ENCODE data around the gene EHMT1. TPM values are rescaled to one million over a fixed set of nuclear protein-coding genes. Genes with fewer than 3 reads are reported as not detected.

EHMT1 gene
- total and polyA plus RNA-seq, 9 of the 15 experiments (the other 6 are each of a cell fraction or from before 2014, with no cell fraction given), result 2.2 to 76.0 (median 36.4) TPM

DNA sequence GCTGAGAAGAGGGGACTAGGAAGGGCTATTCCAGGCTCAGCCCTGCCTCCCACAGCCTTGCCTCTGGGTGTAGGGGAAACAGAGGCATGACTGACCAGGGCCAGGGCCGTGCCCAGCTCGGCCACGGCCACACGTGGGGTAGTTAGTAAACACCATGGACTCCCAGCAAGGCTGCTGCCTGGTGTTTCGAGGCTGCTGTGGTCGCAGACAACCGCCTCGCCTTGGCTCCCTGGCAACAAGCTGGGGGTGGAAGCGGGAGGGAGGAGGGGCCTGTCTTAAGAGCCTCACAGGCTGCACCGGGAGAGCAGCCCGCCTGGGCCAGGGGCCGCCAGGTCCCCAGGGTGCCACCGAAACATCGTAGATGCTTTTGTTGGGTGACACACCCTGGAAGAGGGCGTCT is 168.6 kb downstream of the EHMT1 start:
- Histone ChIP-seq H3K4me3 (no peak overlapping the region), H3K9me3 (replicated peaks; ENCODE audit: control insufficient read depth, insufficient read depth, low read depth, low read length) (no peaks in the 10 kb centered on the region), H3K4me1 (replicated peaks in 1 of 2; ENCODE audit: control insufficient read depth in 2 of 2, insufficient read depth in 2 of 2, low read length in 2 of 2) (no peaks in the 10 kb centered on the region), H3K27ac (ENCODE audit: extremely low read depth, low read depth, low read length) (no peak overlapping the region), H3K36me3 (ENCODE audit: control insufficient read depth, insufficient read depth, low read length) (peaks cover 69% of the 10 kb centered on the region; the same call in 2 of the 3 replicates), H3K4me2 (ENCODE audit: insufficient read depth, low read length) (no peak overlapping the region), H4K20me1 (replicated peaks; ENCODE audit: control insufficient read depth, insufficient read depth, low read length) (no peaks in the 10 kb centered on the region), H3K9me1 (ENCODE audit: control insufficient read depth, insufficient read depth, low read length) (no peaks in the 10 kb centered on the region), H3K27me3 (ENCODE audit: control insufficient read depth in 2 of 2, insufficient read depth in 2 of 2, low read length in 2 of 2) (no peaks in the 10 kb centered on the region), H2AFZ (ENCODE audit: low read depth, low read length) (no peak overlapping the region), H3K79me2 (ENCODE audit: control insufficient read depth, insufficient read depth, low read length) (no peaks in the 10 kb centered on the region), H3K9ac (ENCODE audit: insufficient read depth in 1 of 2, low read depth in 2 of 2, low read length in 2 of 2) (no peak overlapping the region)
- ChIA-PET CTCF (ENCODE audit: low intra/inter-chr PET ratio) (no interaction called here), POLR2A (interaction anchor here (0.6 kb wide), 1 partner anchor 36 kb away, joined by 3 read pairs; no protein-coding TSS in a partner anchor)
- ATAC-seq, result no peak
- FAIRE-seq, result no peak
- TF ChIP-seq RBM22 (IDR thresholded peaks at IDR 0.05; ENCODE audit: low read depth, low read length, poor library complexity, severe bottlenecking), result peak; percentile 24
- TF ChIP-seq, protein P1, sequence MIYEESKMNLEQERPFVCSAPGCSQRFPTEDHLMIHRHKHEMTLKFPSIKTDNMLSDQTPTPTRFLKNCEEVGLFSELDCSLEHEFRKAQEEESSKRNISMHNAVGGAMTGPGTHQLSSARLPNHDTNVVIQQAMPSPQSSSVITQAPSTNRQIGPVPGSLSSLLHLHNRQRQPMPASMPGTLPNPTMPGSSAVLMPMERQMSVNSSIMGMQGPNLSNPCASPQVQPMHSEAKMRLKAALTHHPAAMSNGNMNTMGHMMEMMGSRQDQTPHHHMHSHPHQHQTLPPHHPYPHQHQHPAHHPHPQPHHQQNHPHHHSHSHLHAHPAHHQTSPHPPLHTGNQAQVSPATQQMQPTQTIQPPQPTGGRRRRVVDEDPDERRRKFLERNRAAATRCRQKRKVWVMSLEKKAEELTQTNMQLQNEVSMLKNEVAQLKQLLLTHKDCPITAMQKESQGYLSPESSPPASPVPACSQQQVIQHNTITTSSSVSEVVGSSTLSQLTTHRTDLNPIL (CRISPR knock-in tag; IDR thresholded peaks at IDR 0.05), result no peak
- no peak for TF ChIP-seq MCM2 (IDR thresholded peaks at IDR 0.05; ENCODE audit: low read depth)
- WGBS (ENCODE audit: insufficient coverage, low coverage, missing lambda C conversion rate), result 96% methylated on average over 13 of the region's 15 CpGs
- no TSS peak for BruUV-seq (replicated peaks)
- no peak for DNase-seq (ENCODE audit: extremely low read depth in 1 of 4, low spot score in 3 of 4)
- intact Hi-C loops (cut with micrococcal nuclease) (no loop called here), in situ Hi-C loops (cut with MboI) (no loop called here)
